PFSK-1 (cell line): ENCODE results near the gene CACNB3.
A peak's percentile ranks its signal among the peaks of the same experiment; 100 is the strongest.

Source experiments
- FOXP2 ChIP-seq: optimal IDR thresholded peaks from 2 replicates; pipeline ENCODE3; 2011; ENCODE audit warnings: borderline replicate concordance, control low read depth, inconsistent platforms; ENCODE audit not compliant: insufficient read depth; ENCODE audit errors: extremely low read length, extremely low read depth
- POLR2AphosphoS5 ChIP-seq: IDR thresholded peaks from 2 replicates; pipeline ENCODE4 v1.6.1; 2012; ENCODE audit warnings: low read depth, mild to moderate bottlenecking, control low read depth, low read length, moderate library complexity
- SIN3A ChIP-seq: IDR thresholded peaks from 2 replicates; pipeline ENCODE4 v1.6.1; 2012; ENCODE audit warnings: mild to moderate bottlenecking, low read length, moderate library complexity, borderline replicate concordance; ENCODE audit not compliant: insufficient read depth
- TAF1 ChIP-seq: IDR thresholded peaks from 2 replicates; pipeline ENCODE4 v1.6.1; 2012; ENCODE audit warnings: low read length, control low read depth, borderline replicate concordance; ENCODE audit not compliant: insufficient read depth
- TF ChIP-seq, protein P1 (sequence below), 2 experiments: IDR thresholded peaks; 2 replicates each; pipeline versions ENCODE4 v1.6.1 to v1.8.0; 2011 to 2012; ENCODE audit warnings: low read depth in 2 of 2, low read length in 2 of 2, control low read depth in 1 of 2, inconsistent platforms in 1 of 2, mild to moderate bottlenecking in 1 of 2, moderate library complexity in 1 of 2; ENCODE audit not compliant: insufficient read depth in 1 of 2

The CACNB3 gene

DNA sequence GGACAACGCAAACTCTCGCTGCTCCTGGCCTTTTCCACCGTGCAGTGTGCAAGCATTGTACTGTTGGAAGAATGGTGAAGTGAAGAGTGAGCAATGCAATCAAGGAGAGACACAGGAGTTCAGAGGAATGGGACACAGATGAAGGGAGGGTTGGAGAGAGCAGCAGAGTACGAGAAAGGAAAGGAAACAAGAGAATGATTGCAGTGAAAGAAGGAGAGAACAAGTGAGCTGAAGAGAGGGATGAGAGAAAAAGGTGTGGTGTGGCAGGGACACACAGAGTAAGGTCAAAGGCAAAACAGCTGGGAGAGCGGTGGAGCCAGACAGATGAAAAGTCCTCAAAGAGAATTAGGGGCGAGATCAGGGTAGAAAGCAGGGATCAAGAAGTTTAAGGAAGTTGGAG lies 13.0 kb downstream of the CACNB3 start:
- no peak for TF ChIP-seq FOXP2
- no peak for TF ChIP-seq POLR2AphosphoS5
- TF ChIP-seq, protein P1, sequence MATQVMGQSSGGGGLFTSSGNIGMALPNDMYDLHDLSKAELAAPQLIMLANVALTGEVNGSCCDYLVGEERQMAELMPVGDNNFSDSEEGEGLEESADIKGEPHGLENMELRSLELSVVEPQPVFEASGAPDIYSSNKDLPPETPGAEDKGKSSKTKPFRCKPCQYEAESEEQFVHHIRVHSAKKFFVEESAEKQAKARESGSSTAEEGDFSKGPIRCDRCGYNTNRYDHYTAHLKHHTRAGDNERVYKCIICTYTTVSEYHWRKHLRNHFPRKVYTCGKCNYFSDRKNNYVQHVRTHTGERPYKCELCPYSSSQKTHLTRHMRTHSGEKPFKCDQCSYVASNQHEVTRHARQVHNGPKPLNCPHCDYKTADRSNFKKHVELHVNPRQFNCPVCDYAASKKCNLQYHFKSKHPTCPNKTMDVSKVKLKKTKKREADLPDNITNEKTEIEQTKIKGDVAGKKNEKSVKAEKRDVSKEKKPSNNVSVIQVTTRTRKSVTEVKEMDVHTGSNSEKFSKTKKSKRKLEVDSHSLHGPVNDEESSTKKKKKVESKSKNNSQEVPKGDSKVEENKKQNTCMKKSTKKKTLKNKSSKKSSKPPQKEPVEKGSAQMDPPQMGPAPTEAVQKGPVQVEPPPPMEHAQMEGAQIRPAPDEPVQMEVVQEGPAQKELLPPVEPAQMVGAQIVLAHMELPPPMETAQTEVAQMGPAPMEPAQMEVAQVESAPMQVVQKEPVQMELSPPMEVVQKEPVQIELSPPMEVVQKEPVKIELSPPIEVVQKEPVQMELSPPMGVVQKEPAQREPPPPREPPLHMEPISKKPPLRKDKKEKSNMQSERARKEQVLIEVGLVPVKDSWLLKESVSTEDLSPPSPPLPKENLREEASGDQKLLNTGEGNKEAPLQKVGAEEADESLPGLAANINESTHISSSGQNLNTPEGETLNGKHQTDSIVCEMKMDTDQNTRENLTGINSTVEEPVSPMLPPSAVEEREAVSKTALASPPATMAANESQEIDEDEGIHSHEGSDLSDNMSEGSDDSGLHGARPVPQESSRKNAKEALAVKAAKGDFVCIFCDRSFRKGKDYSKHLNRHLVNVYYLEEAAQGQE (IDR thresholded peaks at IDR 0.05; ENCODE audit: insufficient read depth in 1 of 2, low read depth in 2 of 2, low read length in 2 of 2): no peak

DNA sequence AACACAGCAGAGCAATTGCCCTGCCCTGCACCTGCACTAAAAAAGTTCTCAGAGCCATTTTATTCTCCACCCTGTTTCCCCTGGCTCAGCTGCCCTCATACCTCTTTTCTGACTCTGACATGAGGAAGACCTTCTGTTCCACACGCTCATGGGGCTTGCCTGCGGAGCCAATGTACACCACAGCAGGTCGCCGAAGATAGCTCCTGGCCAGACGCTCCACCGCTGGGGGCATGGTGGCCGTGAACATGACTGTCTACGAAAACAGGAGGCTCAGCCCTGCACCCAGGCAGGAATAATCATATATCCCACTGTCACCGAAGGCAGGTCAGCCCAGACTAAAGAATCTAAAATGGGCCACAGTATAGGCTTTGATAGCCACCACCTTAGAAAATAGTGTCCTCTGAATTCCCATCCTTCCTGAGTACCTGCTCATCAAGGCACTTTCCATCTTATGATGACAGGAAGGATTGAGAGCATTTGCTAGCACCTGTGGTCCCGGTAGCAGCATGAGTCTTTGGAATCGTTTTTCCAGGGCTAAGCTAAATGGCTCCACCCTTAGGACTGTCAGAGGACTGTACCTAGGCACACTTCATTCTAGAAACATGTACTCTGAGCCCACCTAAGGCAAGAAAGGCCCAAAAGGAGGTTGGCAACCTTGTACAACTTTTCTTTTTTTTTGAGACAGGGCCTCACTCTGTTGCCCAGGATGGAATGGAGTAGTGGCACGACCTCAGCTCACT lies 14.2 kb downstream of the CACNB3 start:
- TF ChIP-seq, protein P1 (IDR thresholded peaks at IDR 0.05; ENCODE audit: insufficient read depth in 1 of 2, low read depth in 2 of 2, low read length in 2 of 2): no peak
- TF ChIP-seq POLR2AphosphoS5: no peak
- no peak for TF ChIP-seq TAF1
- no peak for TF ChIP-seq FOXP2
- TF ChIP-seq SIN3A: no peak

DNA sequence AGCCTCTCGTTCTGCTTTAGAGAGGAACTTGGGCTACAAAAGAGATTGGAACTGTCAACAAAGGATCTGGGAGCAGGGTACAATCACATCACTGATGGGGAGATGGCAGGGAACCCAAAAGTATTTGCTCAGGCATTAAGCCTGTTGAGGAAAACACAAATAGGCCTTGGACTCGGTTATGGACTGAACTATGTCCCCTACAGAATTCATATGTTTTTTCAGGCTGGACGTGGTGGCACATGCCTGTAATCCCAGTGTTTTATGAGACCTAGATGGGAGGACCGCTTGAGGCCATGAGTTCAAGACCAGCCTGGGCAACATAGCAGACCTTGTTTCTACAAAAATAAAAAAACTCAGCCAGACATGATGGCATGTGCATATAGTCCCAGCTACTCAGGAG lies 19.8 kb downstream of the CACNB3 start:
- TF ChIP-seq SIN3A (no peak), POLR2AphosphoS5 (no peak), FOXP2 (no peak), TAF1 (no peak)
- TF ChIP-seq, protein P1 (IDR thresholded peaks at IDR 0.05; ENCODE audit: insufficient read depth in 1 of 2, low read depth in 2 of 2, low read length in 2 of 2): no peak

DNA sequence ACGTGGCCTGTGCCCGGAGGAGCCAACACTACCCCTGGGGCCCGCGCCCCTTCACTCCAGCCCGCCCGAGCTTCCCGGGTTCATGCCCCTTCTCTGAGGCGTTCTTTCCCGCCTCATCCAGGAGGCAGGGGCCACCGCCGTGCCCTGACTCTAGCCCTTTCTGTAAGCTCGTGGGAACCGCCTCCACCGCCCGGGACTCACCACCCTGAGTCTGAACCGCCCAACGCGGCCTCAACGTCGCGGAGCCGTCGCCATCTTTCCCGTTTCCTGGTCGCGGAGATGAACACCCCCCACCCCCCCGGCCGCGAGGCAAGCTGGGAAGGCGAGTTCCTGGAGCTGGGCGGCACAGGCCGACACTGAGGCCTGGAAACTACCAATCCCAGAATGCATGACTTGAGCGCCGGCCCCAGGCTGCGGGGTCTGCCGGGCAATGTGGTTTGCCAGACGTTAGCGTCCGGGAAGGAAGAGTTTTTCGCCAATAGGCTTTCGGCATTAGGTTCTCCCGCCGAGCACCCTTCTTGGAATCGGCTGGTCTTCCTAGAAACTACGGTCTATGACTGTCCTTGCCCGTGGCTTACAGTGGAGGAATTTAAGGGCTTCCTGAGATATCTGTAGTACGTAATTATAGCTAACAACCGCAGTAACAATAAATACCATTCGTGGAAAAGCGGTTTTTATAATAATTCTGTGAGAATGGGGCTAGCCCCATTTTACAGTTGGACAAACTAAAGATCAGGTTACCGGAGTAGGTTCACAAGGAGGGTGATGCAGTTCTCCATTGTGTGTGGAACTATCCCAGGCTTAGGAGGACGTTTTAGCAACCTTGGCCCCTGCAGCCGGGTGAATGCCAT lies 33.8 kb downstream of the CACNB3 start, which contains the start of gene DDX23:
TSS of gene DDX23 (minus strand) at position 281 of the 851 bp plus-strand sequence. CDS start 6,381 bp downstream, outside the sequence.
- TF ChIP-seq, protein P1 (IDR thresholded peaks at IDR 0.05; ENCODE audit: insufficient read depth in 1 of 2, low read depth in 2 of 2, low read length in 2 of 2): peak in 1 of 2 experiments; percentile 34; a peak in 1 of 4 replicates
- TF ChIP-seq SIN3A: peak; percentile 18; the same call in 1 of the 2 replicates
- TF ChIP-seq TAF1: peak; percentile 90
- TF ChIP-seq POLR2AphosphoS5: peak; percentile 72
- TF ChIP-seq FOXP2: peak; percentile 24
